ENCODE data around the gene SLC1A4. TPM values are rescaled to one million over a fixed set of nuclear protein-coding genes. Genes with fewer than 3 reads are reported as not detected.

SLC1A4 gene
- total and polyA plus RNA-seq, 3 experiments from 2014 or later, result 1.9 to 21.3 (median 21.2) TPM

- H3K36me3 Mint-ChIP-seq, result peaks cover 0 to 18% (median 10%) of the 10 kb centered on the region in 3 donors
- H3K27ac Mint-ChIP-seq, result peak overlapping the region in 1 of 8 donors; percentile 42
- H3K4me1 Mint-ChIP-seq, result peaks cover 8% of the 10 kb centered on the region in 3 donors
- POLR2A ChIA-PET, result no interaction called here
- no peaks in the 10 kb centered on the region for H3K9me3 ChIP-seq (ENCODE audit: low read length)
- CTCF ChIA-PET, result no interaction called here
- no peaks in the 10 kb centered on the region for H3K27me3 ChIP-seq (ENCODE audit: insufficient read depth, low read length, poor library complexity, severe bottlenecking)
- H3K27ac ChIP-seq (ENCODE audit: low read depth, low read length), result no peak overlapping the region
- peaks cover 6% of the 10 kb centered on the region for H3K4me1 ChIP-seq (ENCODE audit: insufficient read depth, low read length)
- no peaks in the 10 kb centered on the region for H3K36me3 ChIP-seq (ENCODE audit: insufficient read depth, low read length)
- no peaks in the 10 kb centered on the region for H3K27me3 Mint-ChIP-seq
- H3K9me3 Mint-ChIP-seq, result no peaks in the 10 kb centered on the region
- H3K4me3 Mint-ChIP-seq, result no peak overlapping the region
- DNase-seq, result no peak
- H3K4me3 ChIP-seq (ENCODE audit: low read length), result no peak overlapping the region
Measured at GRCh38 chr2:65026154-65026553, 37.0 kb downstream of the SLC1A4 start.

- H3K27me3 Mint-ChIP-seq, result no peaks in the 10 kb centered on the region
- no peaks in the 10 kb centered on the region for H3K9me3 Mint-ChIP-seq
Measured at GRCh38 chr2:65026704-65027464, 37.7 kb downstream of the SLC1A4 start.

GRCh38 chr2:65027616-65028244 lies 38.5 kb downstream of the SLC1A4 start:
- POLR2A ChIA-PET, result no interaction called here

More at GRCh38 chr2:65026704-65027464, 37.7 kb downstream of the SLC1A4 start:
- DNase-seq, result no peak
- H3K27ac ChIP-seq (ENCODE audit: low read depth, low read length), result no peak overlapping the region
- POLR2A ChIA-PET, result no interaction called here
- CTCF ChIA-PET, result no interaction called here
- H3K4me1 ChIP-seq (ENCODE audit: insufficient read depth, low read length), result peaks cover 14% of the 10 kb centered on the region
- Mint-ChIP-seq H3K36me3 (peaks cover 0 to 15% (median 10%) of the 10 kb centered on the region in 3 donors), H3K27ac (no peak overlapping the region), H3K4me3 (no peak overlapping the region), H3K4me1 (peaks cover 15 to 16% (median 16%) of the 10 kb centered on the region in 3 donors)
- no peak overlapping the region for H3K4me3 ChIP-seq (ENCODE audit: low read length)
- H3K9me3 ChIP-seq (ENCODE audit: low read length), result no peaks in the 10 kb centered on the region
- no peaks in the 10 kb centered on the region for H3K27me3 ChIP-seq (ENCODE audit: insufficient read depth, low read length, poor library complexity, severe bottlenecking)
- H3K36me3 ChIP-seq (ENCODE audit: insufficient read depth, low read length), result no peaks in the 10 kb centered on the region

GRCh38 chr2:65030476-65031332 lies 41.5 kb downstream of the SLC1A4 start:
- Histone ChIP-seq H3K4me3 (ENCODE audit: low read length) (no peak overlapping the region), H3K36me3 (ENCODE audit: insufficient read depth, low read length) (no peaks in the 10 kb centered on the region), H3K27ac (ENCODE audit: low read depth, low read length) (no peak overlapping the region), H3K27me3 (ENCODE audit: insufficient read depth, low read length, poor library complexity, severe bottlenecking) (no peaks in the 10 kb centered on the region), H3K9me3 (ENCODE audit: low read length) (no peaks in the 10 kb centered on the region), H3K4me1 (ENCODE audit: insufficient read depth, low read length) (peaks cover 26% of the 10 kb centered on the region)
- Mint-ChIP-seq H3K27ac (peak overlapping the region in 5 of 8 donors; percentile 27 to 88 (median 49)), H3K36me3 (peaks cover 0 to 14% (median 7%) of the 10 kb centered on the region in 3 donors), H3K27me3 (no peaks in the 10 kb centered on the region), H3K4me1 (peaks cover 21 to 25% (median 23%) of the 10 kb centered on the region in 3 donors), H3K9me3 (no peaks in the 10 kb centered on the region), H3K4me3 (peak overlapping the region in 5 of 7 donors; percentile 20 to 66 (median 46))
- ChIA-PET CTCF (interaction anchor here (0.8 to 1.3 kb wide), 2 partner anchors 33 to 116 kb away, joined by 3 read pairs; no protein-coding TSS in a partner anchor), POLR2A (no interaction called here)
- no peak for DNase-seq

More at GRCh38 chr2:65027616-65028244, 38.5 kb downstream of the SLC1A4 start:
- H3K27me3 ChIP-seq (ENCODE audit: insufficient read depth, low read length, poor library complexity, severe bottlenecking), result no peaks in the 10 kb centered on the region
- Mint-ChIP-seq H3K9me3 (no peaks in the 10 kb centered on the region), H3K27me3 (no peaks in the 10 kb centered on the region), H3K27ac (no peak overlapping the region), H3K4me3 (no peak overlapping the region), H3K4me1 (peaks cover 21 to 24% (median 23%) of the 10 kb centered on the region in 3 donors), H3K36me3 (peaks cover 0 to 14% (median 6%) of the 10 kb centered on the region in 3 donors)
- CTCF ChIA-PET, result no interaction called here
- no peak overlapping the region for H3K27ac ChIP-seq (ENCODE audit: low read depth, low read length)
- no peak for DNase-seq
- no peak overlapping the region for H3K4me3 ChIP-seq (ENCODE audit: low read length)
- H3K36me3 ChIP-seq (ENCODE audit: insufficient read depth, low read length), result no peaks in the 10 kb centered on the region
- H3K4me1 ChIP-seq (ENCODE audit: insufficient read depth, low read length), result peaks cover 21% of the 10 kb centered on the region
- H3K9me3 ChIP-seq (ENCODE audit: low read length), result no peaks in the 10 kb centered on the region

- H3K36me3 Mint-ChIP-seq, result peaks cover 0 to 10% (median 6%) of the 10 kb centered on the region in 3 donors
- ChIA-PET CTCF (interaction anchor here (1.3 to 4.6 kb wide), 2 partner anchors 33 to 114 kb away, joined by 3 to 22 read pairs; no protein-coding TSS in a partner anchor), POLR2A (no interaction called here)
- H3K27me3 Mint-ChIP-seq, result no peaks in the 10 kb centered on the region
- no peak overlapping the region for H3K27ac ChIP-seq (ENCODE audit: low read depth, low read length)
- no peaks in the 10 kb centered on the region for H3K9me3 Mint-ChIP-seq
- H3K9me3 ChIP-seq (ENCODE audit: low read length), result no peaks in the 10 kb centered on the region
- H3K27ac Mint-ChIP-seq, result peak overlapping the region in 7 of 8 donors; percentile 13 to 88 (median 49)
- no peaks in the 10 kb centered on the region for H3K36me3 ChIP-seq (ENCODE audit: insufficient read depth, low read length)
- DNase-seq, result peak in 1 of 5 donors; percentile 24
- H3K4me3 ChIP-seq (ENCODE audit: low read length), result peak overlapping the region; percentile 22
- peak overlapping the region in 5 of 7 donors; percentile 18 to 70 (median 66) for H3K4me3 Mint-ChIP-seq
- H3K4me1 Mint-ChIP-seq, result peaks cover 21 to 25% (median 23%) of the 10 kb centered on the region in 3 donors
- peaks cover 26% of the 10 kb centered on the region for H3K4me1 ChIP-seq (ENCODE audit: insufficient read depth, low read length)
- H3K27me3 ChIP-seq (ENCODE audit: insufficient read depth, low read length, poor library complexity, severe bottlenecking), result no peaks in the 10 kb centered on the region
Measured at GRCh38 chr2:65031341-65032018, 42.3 kb downstream of the SLC1A4 start.

- Mint-ChIP-seq H3K27ac (peak overlapping the region; percentile 4 to 88 (median 46)), H3K36me3 (peaks cover 0 to 10% (median 8%) of the 10 kb centered on the region in 3 donors), H3K4me3 (peak overlapping the region in 5 of 7 donors; percentile 18 to 70 (median 66)), H3K9me3 (no peaks in the 10 kb centered on the region), H3K27me3 (no peaks in the 10 kb centered on the region), H3K4me1 (peaks cover 21 to 25% (median 23%) of the 10 kb centered on the region in 3 donors)
- Histone ChIP-seq H3K4me3 (ENCODE audit: low read length) (peak overlapping the region; percentile 22), H3K9me3 (ENCODE audit: low read length) (no peaks in the 10 kb centered on the region), H3K4me1 (ENCODE audit: insufficient read depth, low read length) (peaks cover 26% of the 10 kb centered on the region), H3K27ac (ENCODE audit: low read depth, low read length) (no peak overlapping the region), H3K27me3 (ENCODE audit: insufficient read depth, low read length, poor library complexity, severe bottlenecking) (no peaks in the 10 kb centered on the region), H3K36me3 (ENCODE audit: insufficient read depth, low read length) (no peaks in the 10 kb centered on the region)
- POLR2A ChIA-PET, result interaction anchor here (0.5 to 0.6 kb wide), 2 partner anchors 561 to 861 kb away, joined by 3 read pairs; no protein-coding TSS in a partner anchor
- CTCF ChIA-PET, result interaction anchor here (0.5 to 4.6 kb wide), 4 partner anchors 32 to 380 kb away, joined by 3 to 22 read pairs (median 4); no protein-coding TSS in a partner anchor
- DNase-seq, result no peak
Measured at GRCh38 chr2:65032019-65032975, 43.1 kb downstream of the SLC1A4 start.
